ENCODE data around the gene TRRAP. TPM values are rescaled to one million over a fixed set of nuclear protein-coding genes. Genes with fewer than 3 reads are reported as not detected.

The TRRAP gene
- 12.5 TPM in 2 replicates for total RNA-seq (2012; rRNA removed)
- 18.1 and 18.8 TPM in 2 replicates for polyA plus RNA-seq (2012; rRNA removed)
- 10.8 and 13.2 TPM in 2 replicates for polyA plus RNA-seq (2012; cell fraction: cytosol; rRNA removed)
- polyA plus RNA-seq (2012; cell fraction: nucleus; rRNA removed; ENCODE audit: low replicate concordance) = 28.4 and 30.9 TPM in 2 replicates
- Bru-seq, nascent RNA = percentile 85 among the genes with signal in this experiment
- BruChase-seq, experiment 1, labeled RNA remaining after a 6-hour chase = percentile 87 among the genes with signal in this experiment
- BruChase-seq, experiment 2, labeled RNA remaining after a 2-hour chase = percentile 84 among the genes with signal in this experiment
- long read RNA-seq, partial matches to known transcripts = 9 of 17 reads
- long read RNA-seq, other reads (novel, unspliced or antisense) = 8 of 17 reads

GRCh38 chr7:98878365-98879197 lies at the start of gene TRRAP:
TSS of gene TRRAP (plus strand) at chr7:98878532. CDS start at chr7:98881151, 2,619 bp downstream.
- H2BK120ac ChIP-seq (ENCODE audit: low read depth, low read length) = peak within 1 kb of the TSS; percentile 72
- H3K9me1 ChIP-seq (ENCODE audit: insufficient read depth, low read length) = peaks cover 5% of the 10 kb centered on the region; the same call in 1 of the 2 replicates
- H3K4me3 ChIP-seq (ENCODE audit: insufficient read depth, low read depth, low read length) = peak within 1 kb of the TSS; percentile 99
- BruUV-seq (replicated peaks) = no TSS peak
- peaks cover 13% of the 10 kb centered on the region for H4K20me1 ChIP-seq (ENCODE audit: insufficient read depth, low read length)
- H3K18ac ChIP-seq (ENCODE audit: low read depth, low read length) = peak within 1 kb of the TSS; percentile 52; the same call in 1 of the 2 replicates
- H2BK5ac ChIP-seq (ENCODE audit: low read depth, low read length, poor library complexity, severe bottlenecking) = peak within 1 kb of the TSS; percentile 87
- peak within 1 kb of the TSS; percentile 91 for H2AK5ac ChIP-seq (ENCODE audit: low read depth, low read length)
- H4K91ac ChIP-seq (ENCODE audit: insufficient read depth, low read depth, low read length) = peak within 1 kb of the TSS; percentile 68
- peak within 1 kb of the TSS; percentile 98 for H2AFZ ChIP-seq (replicated peaks; ENCODE audit: low read length, poor library complexity)
- intact Hi-C loops (cut with micrococcal nuclease) = no loop called here
- H3K27ac ChIP-seq (ENCODE audit: insufficient read depth, low read length) = peak within 1 kb of the TSS; percentile 97
- 0% methylated on average over 61 of the region's 113 CpGs; no CpG with 5 or more reads in 1 of the 2 experiments for WGBS, 2 experiments (ENCODE audit: extremely low coverage in 2 of 2, insufficient read length in 1 of 2)
- peak within 1 kb of the TSS; percentile 93 for H3K23ac ChIP-seq (ENCODE audit: low read depth, low read length)
- no peaks in the 10 kb centered on the region for H3K27me3 ChIP-seq (ENCODE audit: control insufficient read depth, insufficient read depth, low read length)
- ATAC-seq (ENCODE audit: low read depth) (peak; percentile 94), DNase-seq (peak; percentile 62)
- peaks cover 19 to 23% of the 10 kb centered on the region in 2 experiments for H3K79me1 ChIP-seq (ENCODE audit: low read depth in 1 of 2, low read length in 2 of 2)
- H3K4me2 ChIP-seq (ENCODE audit: low read depth, low read length) = peak within 1 kb of the TSS; percentile 98
- CTCF ChIA-PET = interaction anchor here (0.5 to 1.4 kb wide), 6 partner anchors 12 to 198 kb away, joined by 3 to 7 read pairs (median 4); no protein-coding TSS in a partner anchor
- H2BK15ac ChIP-seq (ENCODE audit: low read depth, low read length) = no peak within 1 kb of the TSS
- H3K4me1 ChIP-seq (ENCODE audit: control insufficient read depth, insufficient read depth, low read length) = peaks cover 9% of the 10 kb centered on the region
- H4K8ac ChIP-seq (ENCODE audit: low read depth in 2 of 2, low read length in 2 of 2) = peak within 1 kb of the TSS; percentile 87 to 94
- POLR2A ChIA-PET (ENCODE audit: unreplicated experiment) = interaction anchor here (0.6 kb wide), 1 partner anchor 8 kb away, joined by 6 read pairs; no protein-coding TSS in a partner anchor
- H3K9me3 ChIP-seq (ENCODE audit: control insufficient read depth, insufficient read depth, low read length) = no peaks in the 10 kb centered on the region
- no peak within 1 kb of the TSS for H2BK20ac ChIP-seq (ENCODE audit: low read depth, low read length)
- H3K36me3 ChIP-seq (ENCODE audit: control insufficient read depth, insufficient read depth, low read length) = peaks cover 13% of the 10 kb centered on the region
- H4K5ac ChIP-seq (ENCODE audit: low read depth, low read length) = peak within 1 kb of the TSS; percentile 81
- peak within 1 kb of the TSS; percentile 95 for H3K14ac ChIP-seq (replicated peaks; ENCODE audit: low read depth, low read length)
- dilution Hi-C loops (cut with HindIII; ENCODE audit: low sequenced_read_pairs, unreplicated experiment) = no loop called here
- in situ Hi-C loops (cut with MboI; ENCODE audit: low sequenced_read_pairs) = no loop called here
- peak within 1 kb of the TSS; percentile 79 for H3K56ac ChIP-seq (ENCODE audit: extremely low read depth, insufficient read depth, low read length)
- H2AK9ac ChIP-seq (replicated peaks; ENCODE audit: low read depth, low read length, poor library complexity) = peak within 1 kb of the TSS; percentile 98
- peak within 1 kb of the TSS; percentile 84 for H3K4ac ChIP-seq (ENCODE audit: low read depth, low read length)
- peak within 1 kb of the TSS; percentile 93 for H3K9ac ChIP-seq (ENCODE audit: low read depth, low read length)
- TF ChIP-seq USF2 (IDR thresholded peaks at IDR 0.05; ENCODE audit: low read depth, low read length) (no peak), FOS (IDR thresholded peaks at IDR 0.05; ENCODE audit: low read depth, low read length) (no peak), RCOR1 (IDR thresholded peaks at IDR 0.05; ENCODE audit: insufficient replicate concordance, low read length) (no peak), CHD1 (IDR thresholded peaks at IDR 0.05; ENCODE audit: low read depth, low read length) (no peak), CTCF (conservative IDR thresholded peaks at IDR 0.05; ENCODE audit: low read depth, low read length) (peak; percentile 73), RFX5 (IDR thresholded peaks at IDR 0.05; ENCODE audit: low read depth, low read length) (no peak), SMC3 (IDR thresholded peaks at IDR 0.05; ENCODE audit: low read depth, low read length) (no peak), ELK1 (IDR thresholded peaks at IDR 0.05; ENCODE audit: borderline replicate concordance, low read depth, low read length) (no peak), CEBPB (IDR thresholded peaks at IDR 0.05; ENCODE audit: low read depth, low read length) (no peak), MXI1 (IDR thresholded peaks at IDR 0.05; ENCODE audit: borderline replicate concordance, low read depth, low read length) (no peak), BHLHE40 (IDR thresholded peaks at IDR 0.05; ENCODE audit: low read depth, low read length) (no peak)
